ENCODE data around the gene ITK. TPM values are rescaled to one million over a fixed set of nuclear protein-coding genes. Genes with fewer than 3 reads are reported as not detected.

The ITK gene
- total RNA-seq (ENCODE audit: low replicate concordance), result not detected in 2 replicates

DNA sequence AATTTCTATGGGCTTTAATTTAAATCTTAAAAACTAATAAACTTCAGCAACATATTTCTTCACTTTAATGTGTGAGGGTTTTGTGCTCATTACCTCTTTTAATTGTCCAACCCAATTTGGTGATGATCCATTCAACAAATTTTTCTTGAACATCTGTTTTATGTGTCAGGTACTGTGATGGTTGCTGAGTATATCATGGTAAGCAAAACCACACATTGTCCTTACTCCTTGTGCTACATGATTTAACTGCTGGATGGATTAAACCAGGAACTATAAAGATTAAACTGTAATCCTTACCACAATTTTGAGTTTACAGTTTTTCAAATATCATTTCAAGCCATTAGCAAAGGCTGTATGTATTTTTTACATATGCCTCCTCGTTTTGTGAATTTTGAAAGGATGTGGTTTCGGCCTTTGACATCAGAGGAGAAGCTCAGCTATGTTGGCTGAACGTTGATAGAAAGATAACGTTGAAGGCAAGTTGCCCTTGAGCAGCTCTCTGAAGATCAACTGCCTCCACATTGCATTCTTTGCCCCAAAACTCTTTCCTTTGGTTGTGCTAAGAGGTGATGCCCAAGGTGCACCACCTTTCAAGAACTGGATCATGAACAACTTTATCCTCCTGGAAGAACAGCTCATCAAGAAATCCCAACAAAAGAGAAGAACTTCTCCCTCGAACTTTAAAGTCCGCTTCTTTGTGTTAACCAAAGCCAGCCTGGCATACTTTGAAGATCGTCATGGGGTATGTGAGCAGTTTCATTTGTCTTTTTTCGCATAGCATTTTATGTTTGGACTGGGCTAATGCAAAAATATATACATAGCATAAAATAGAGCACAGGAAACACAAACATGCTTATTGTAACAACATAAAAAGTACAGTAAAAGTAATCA lies at the start of gene ITK:
Gene ITK, plus strand, starts transcription at position 467 of the 891 bp plus-strand sequence. Its CDS starts 138 bp downstream, at position 605.

DNA sequence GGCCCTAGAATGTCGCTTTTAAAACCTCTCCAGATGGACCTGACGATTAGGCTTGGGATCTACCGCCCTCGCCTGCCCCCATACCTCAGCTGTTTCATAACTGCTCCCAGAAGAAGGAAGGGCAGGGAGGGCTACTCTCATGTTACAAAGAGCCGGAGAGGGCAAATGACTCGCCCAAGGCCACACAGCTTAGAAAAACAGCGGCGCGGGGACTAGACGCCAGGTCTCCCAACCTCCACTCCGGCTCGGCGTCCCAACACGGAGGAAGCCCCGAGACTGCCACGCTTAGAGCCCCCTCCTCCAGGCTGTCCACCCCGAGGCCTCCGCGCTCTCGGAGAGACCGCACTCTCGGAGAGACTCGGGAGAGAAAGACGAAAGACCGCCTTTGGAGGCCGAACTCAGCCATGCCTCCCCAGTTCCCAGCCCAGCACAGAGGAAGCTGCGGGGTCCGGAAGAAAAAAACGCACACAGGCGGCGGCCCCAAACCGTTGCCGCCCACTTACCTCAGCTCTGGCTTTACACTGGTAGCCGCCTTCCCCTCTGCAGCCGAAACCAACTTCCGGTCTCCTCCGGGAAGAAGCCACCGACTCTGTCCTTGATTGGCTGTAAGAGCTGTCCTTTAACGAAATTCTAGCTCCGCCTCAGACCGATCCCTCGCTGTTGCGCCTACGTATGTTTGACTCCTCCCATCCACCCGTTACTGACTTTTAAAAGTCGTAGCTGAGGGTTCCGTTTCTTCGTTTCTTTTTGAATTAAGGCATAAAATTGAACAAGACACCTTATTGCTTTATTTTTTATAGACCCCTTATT lies 38.1 kb upstream of the ITK start, which contains the start of gene MED7:
Gene MED7, minus strand, starts transcription at position 549 of the 810 bp plus-strand sequence. CDS start 3,434 bp downstream, outside the sequence.

DNA sequence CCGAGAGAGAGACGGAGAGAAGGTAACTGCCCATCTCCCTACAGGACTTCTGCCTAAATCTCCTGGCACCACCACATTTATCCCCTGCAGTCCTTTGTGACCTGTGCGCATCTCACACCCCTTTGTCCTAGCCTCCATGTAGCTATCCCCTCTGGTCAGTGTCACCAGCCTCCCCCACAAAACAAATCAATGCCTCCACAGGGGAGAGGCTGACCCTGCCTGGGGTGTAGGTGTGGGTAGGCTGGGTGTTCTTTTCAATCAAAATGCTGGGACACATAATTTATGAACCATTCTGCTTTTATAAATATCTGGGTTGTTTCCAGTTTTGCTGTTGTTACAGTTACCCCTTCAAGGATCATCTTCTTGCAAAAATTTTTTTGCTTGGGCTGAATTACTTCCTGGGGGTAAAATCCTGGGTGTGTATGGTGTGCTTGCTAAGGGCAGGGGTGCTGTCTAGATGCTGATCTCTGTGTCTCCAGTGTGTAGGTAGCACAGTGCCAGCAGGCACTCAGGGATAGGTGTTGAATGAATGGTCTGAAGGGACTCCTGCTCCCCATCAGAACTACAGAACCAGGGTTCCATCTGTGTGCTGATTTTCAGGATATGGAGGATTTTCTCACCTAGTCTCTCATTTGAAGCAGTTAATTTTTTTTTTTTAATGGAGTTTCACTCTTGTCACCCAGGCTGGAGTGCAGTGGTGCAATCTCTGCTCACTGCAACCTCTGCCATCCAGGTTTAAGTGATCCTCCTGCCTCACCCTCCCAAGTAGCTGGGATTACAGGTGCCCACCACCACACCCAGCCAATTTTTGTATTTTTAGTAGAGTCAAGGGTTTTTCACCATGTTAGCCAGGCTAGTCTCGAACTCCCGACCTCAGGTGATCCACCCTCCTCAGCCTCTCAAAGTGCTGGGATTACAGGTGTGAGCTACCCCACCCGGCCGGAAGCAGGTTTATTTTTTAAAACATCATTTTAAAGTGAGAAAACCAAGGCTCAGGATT lies 14.1 kb upstream of the ITK start, which contains the start of gene GARIN3:
Gene GARIN3, minus strand, starts transcription at position 51 of the 1,000 bp plus-strand sequence. CDS start 96 bp downstream, outside the sequence.

DNA sequence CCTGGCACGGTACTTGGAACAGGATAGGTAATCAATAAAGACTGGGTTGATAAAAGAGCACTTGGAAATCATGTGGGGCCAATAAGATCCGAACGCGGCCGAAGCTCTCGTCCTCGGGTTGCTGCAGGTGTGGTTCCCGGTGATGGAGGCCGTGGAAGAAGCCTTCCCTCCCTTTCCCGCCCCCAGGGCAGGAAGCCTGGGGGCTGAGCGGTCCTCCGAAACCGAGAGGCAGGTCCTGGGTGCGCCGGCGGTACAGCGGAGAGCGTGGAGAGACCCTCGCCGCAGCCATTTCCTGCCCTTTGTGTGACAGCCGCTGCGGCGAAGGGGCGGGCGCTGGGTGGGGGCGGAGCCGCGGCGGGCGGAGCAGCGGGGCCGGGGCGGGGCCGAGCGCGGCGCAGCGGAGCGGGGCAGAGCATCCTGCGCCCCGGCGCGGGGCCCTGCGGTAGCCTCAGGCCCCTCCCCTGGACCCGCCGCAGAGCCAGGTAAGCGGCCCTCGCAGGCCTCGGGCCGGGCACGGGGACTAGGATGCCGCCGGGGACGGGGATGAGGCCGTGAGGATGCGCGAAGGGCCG lies 85.2 kb downstream of the ITK start, which contains the start of gene CYFIP2:
Gene CYFIP2, plus strand, starts transcription at position 410 of the 572 bp plus-strand sequence. CDS start 19,239 bp downstream, outside the sequence.

Other genes with a start within 250 kb of the ITK start
- not detected in 2 replicates for gene TIMD4, start 217.6 kb upstream of the ITK start, total RNA-seq (ENCODE audit: low replicate concordance)
- not detected in 2 replicates for gene HAVCR1, start 121.7 kb upstream of the ITK start, total RNA-seq (ENCODE audit: low replicate concordance)
- 0.30 and 6.9 TPM in 2 replicates for gene HAVCR2, start 71.8 kb upstream of the ITK start, total RNA-seq (ENCODE audit: low replicate concordance)
- 4.3 and 6.4 TPM in 2 replicates for gene MED7, start 38.0 kb upstream of the ITK start, total RNA-seq (ENCODE audit: low replicate concordance)
- gene GARIN3, start 14.6 kb upstream of the ITK start, total RNA-seq (ENCODE audit: low replicate concordance), result not detected in 2 replicates
- gene CYFIP2, start 85.3 kb downstream of the ITK start, total RNA-seq (ENCODE audit: low replicate concordance), result 5.8 and 23.4 TPM in 2 replicates